GM21737 (cell line): Measurements from ENCODE around the gene SLC6A18.

ENCODE experiments used
- ATAC-seq: cut with Tn5 transposase; IDR thresholded peaks from one replicate; pipeline ENCODE4 v1.9.1; 2021; ENCODE audit warnings: mild to moderate bottlenecking, moderate library complexity; ENCODE audit not compliant: unreplicated experiment

SLC6A18 gene

GRCh38 chr5:1202026-1202797 lies 23.0 kb upstream of the SLC6A18 start:
- no peak for ATAC-seq

GRCh38 chr5:1202798-1203185 lies 22.4 kb upstream of the SLC6A18 start:
- ATAC-seq: no peak

- no peak for ATAC-seq
These were observed 21.7 kb upstream of the SLC6A18 start for GRCh38 chr5:1203311-1203967.

- ATAC-seq: no peak
These were observed 21.1 kb upstream of the SLC6A18 start for GRCh38 chr5:1203968-1204692.

- ATAC-seq: no peak
These were observed 20.4 kb upstream of the SLC6A18 start for GRCh38 chr5:1204693-1205242.

- no peak for ATAC-seq
These were observed 19.7 kb upstream of the SLC6A18 start for GRCh38 chr5:1205255-1206180.

- no peak for ATAC-seq
These were observed 18.4 kb upstream of the SLC6A18 start for GRCh38 chr5:1206521-1207412.

GRCh38 chr5:1207555-1207954 lies 17.6 kb upstream of the SLC6A18 start:
- ATAC-seq: no peak

- ATAC-seq: no peak
These were observed 16.9 kb upstream of the SLC6A18 start for GRCh38 chr5:1208221-1208742.

- no peak for ATAC-seq
These were observed 16.3 kb upstream of the SLC6A18 start for GRCh38 chr5:1208743-1209488.

GRCh38 chr5:1209489-1209852 lies 15.7 kb upstream of the SLC6A18 start:
- ATAC-seq: no peak

- no peak for ATAC-seq
These were observed 15.0 kb upstream of the SLC6A18 start for GRCh38 chr5:1209896-1210776.

- ATAC-seq: no peak
These were observed 14.3 kb upstream of the SLC6A18 start for GRCh38 chr5:1210832-1211251.

GRCh38 chr5:1211701-1212100 lies 13.5 kb upstream of the SLC6A18 start:
- no peak for ATAC-seq

- no peak for ATAC-seq
These were observed 12.9 kb upstream of the SLC6A18 start for GRCh38 chr5:1212271-1212670.

GRCh38 chr5:1212881-1213280 lies 12.3 kb upstream of the SLC6A18 start:
- no peak for ATAC-seq

- ATAC-seq: no peak
These were observed 11.5 kb upstream of the SLC6A18 start for GRCh38 chr5:1213508-1214162.
